Psoas muscle (tissue), 8 donors: Measurements from ENCODE around the gene MTRF1L. TPM values are rescaled to one million over a fixed set of nuclear protein-coding genes. Genes with fewer than 3 reads are reported as not detected.
A peak's percentile ranks its signal among the peaks of the same experiment; 100 is the strongest.

Experiments
- ATAC-seq, 4 donors: fragments of 200-7000 bp; cut with Tn5 transposase; one replicate each; pipeline ENCODE4 v1.9.1; 2020; ENCODE audit warnings: moderate library complexity in 3 of 4, mild to moderate bottlenecking in 2 of 4
- DNase-seq, 2 donors: peaks; one replicate each; pipeline ENCODE4 v3.0.0-alpha.2; 2020
- H3K27ac ChIP-seq: fragments of 200-600 bp; one replicate; pipeline ENCODE4 v1.8.0; 2022
- H3K27me3 ChIP-seq, 3 donors: fragments of 200-600 bp in 1 of 3; one replicate each; pipeline versions ENCODE4 v1.6.1 to v1.8.0; 2013 to 2022; ENCODE audit warnings: low read length in 2 of 3, mild to moderate bottlenecking in 2 of 3, moderate library complexity in 1 of 3; ENCODE audit not compliant: insufficient read depth in 3 of 3
- H3K36me3 ChIP-seq, 2 donors: fragments of 200-600 bp in 1 of 2; one replicate each; pipeline versions ENCODE4 v1.6.1 to v1.8.0; 2013 to 2022; ENCODE audit warnings: low read depth in 1 of 2, mild to moderate bottlenecking in 1 of 2, moderate library complexity in 1 of 2; ENCODE audit not compliant: insufficient read depth in 1 of 2
- H3K4me1 ChIP-seq: fragments of 200-600 bp; one replicate; pipeline ENCODE4 v1.8.0; 2022
- H3K4me3 ChIP-seq: fragments of 200-600 bp; one replicate; pipeline ENCODE4 v1.8.0; 2022; ENCODE audit warnings: mild to moderate bottlenecking
- H3K9me3 ChIP-seq: fragments of 200-600 bp; one replicate; pipeline ENCODE4 v1.8.0; 2022
- WGBS, 3 donors: extraction: QIAGEN DNeasy Blood & Tissue Kit; methylation state at CpG; one replicate each; pipeline versions ENCODE4 v1.1.6 to v1.1.7; 2013; 5-methylcytosine and 5-hydroxymethylcytosine counted together
- intact Hi-C, 2 donors: fragments of 100-400 bp; cut with DNase I; formaldehyde crosslinking; loops; one replicate each; pipeline versions ENCODE4 v1.11.0 to v1.14.2; 2022
- polyA plus RNA-seq, 3 donors: library from polyadenylated mRNA; stranded (reverse); fragments of 200-250 nt; gene quantifications; one replicate each; pipeline ENCODE4 v1.2.3, GENCODE V29; 2013
- total RNA-seq, 4 donors: library from RNA; stranded (reverse); fragmentation: NEBNext Ultra II Directional in 2 of 4; extraction: Animal tissue kit (Norgen Biotek cat#: 25700) in 2 of 4; gene quantifications; one replicate each; pipeline versions ENCODE4 v1.2.1 to v1.2.4, GENCODE V29; 2021 to 2023
- TF ChIP-seq, protein P1 (sequence below): fragments of 200-600 bp; IDR thresholded peaks from one replicate; pipeline ENCODE4 v1.8.0; 2022; ENCODE audit warnings: antibody characterized with exemption
- donor health status: healthy with polysubstance abuse.
- donor health status: DM: no; HTN: no; CAD: no; lungs with moderate emphysema.
- donor health status: Bipolar disorder and iron deficiency.
- donor health status: healthy.
- donor health status: DM: yes; HTN: yes; CAD: no.
- donor health status: DM: no; HTN: no; CAD: no.
- donor health status: DM: no; HTN: no; CAD: no.
- donor health status: DM: yes; HTN: yes; CAD: no.

The MTRF1L gene
- total and polyA plus RNA-seq, 7 donors: 20.3 to 55.9 (median 28.9) TPM

DNA sequence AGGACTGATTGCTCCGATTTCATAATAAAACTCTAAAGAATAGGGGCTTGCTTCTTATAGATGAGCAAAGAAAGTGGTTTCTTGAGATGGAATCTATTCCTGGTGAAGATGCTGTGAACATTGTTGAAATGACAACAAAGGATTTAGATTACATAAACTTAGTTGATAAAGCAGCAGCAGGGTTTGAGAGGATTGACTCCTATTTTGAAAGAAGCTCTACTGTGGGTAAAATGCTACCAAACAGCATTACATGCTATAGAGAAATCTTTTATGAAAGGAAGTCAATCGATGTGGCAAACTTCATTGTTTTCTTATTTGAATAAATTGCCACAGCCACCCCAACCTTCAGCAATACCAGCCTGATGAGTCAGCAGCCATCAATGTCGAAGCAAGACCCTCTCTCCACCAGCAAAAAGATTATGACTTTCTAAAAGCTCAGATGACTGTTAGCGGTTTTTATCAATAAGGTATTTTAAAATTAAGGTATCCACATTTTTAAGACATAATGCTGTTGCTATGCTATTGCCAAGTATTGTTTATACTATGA is 12.7 kb upstream of the MTRF1L start:
- TF ChIP-seq, protein P1, sequence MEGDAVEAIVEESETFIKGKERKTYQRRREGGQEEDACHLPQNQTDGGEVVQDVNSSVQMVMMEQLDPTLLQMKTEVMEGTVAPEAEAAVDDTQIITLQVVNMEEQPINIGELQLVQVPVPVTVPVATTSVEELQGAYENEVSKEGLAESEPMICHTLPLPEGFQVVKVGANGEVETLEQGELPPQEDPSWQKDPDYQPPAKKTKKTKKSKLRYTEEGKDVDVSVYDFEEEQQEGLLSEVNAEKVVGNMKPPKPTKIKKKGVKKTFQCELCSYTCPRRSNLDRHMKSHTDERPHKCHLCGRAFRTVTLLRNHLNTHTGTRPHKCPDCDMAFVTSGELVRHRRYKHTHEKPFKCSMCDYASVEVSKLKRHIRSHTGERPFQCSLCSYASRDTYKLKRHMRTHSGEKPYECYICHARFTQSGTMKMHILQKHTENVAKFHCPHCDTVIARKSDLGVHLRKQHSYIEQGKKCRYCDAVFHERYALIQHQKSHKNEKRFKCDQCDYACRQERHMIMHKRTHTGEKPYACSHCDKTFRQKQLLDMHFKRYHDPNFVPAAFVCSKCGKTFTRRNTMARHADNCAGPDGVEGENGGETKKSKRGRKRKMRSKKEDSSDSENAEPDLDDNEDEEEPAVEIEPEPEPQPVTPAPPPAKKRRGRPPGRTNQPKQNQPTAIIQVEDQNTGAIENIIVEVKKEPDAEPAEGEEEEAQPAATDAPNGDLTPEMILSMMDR: no peak
- Histone ChIP-seq H3K36me3 (no peaks in the 10 kb centered on the region), H3K4me1 (no peaks in the 10 kb centered on the region), H3K9me3 (no peaks in the 10 kb centered on the region), H3K4me3 (no peak overlapping the region), H3K27me3 (no peaks in the 10 kb centered on the region), H3K27ac (no peak overlapping the region)
- intact Hi-C loops: no loop called here
- WGBS, 3 donors: 87 to 94% (median 90%) methylated on average over 4 of the region's 4 CpGs
- ATAC-seq: no peak
- DNase-seq: no peak

- ATAC-seq (no peak), DNase-seq (no peak)
- H3K9me3 ChIP-seq: no peaks in the 10 kb centered on the region
- H3K4me1 ChIP-seq: no peaks in the 10 kb centered on the region
- intact Hi-C loops: no loop called here
- WGBS, 3 donors: 62 to 70% (median 70%) methylated on average over 2 of the region's 2 CpGs
- no peaks in the 10 kb centered on the region for H3K27me3 ChIP-seq
- TF ChIP-seq, protein P1: no peak
- no peaks in the 10 kb centered on the region for H3K36me3 ChIP-seq
- H3K4me3 ChIP-seq: no peak overlapping the region
- H3K27ac ChIP-seq: no peak overlapping the region
Observed at GRCh38 chr6:153013438-153013837, 10.9 kb upstream of the MTRF1L start.

GRCh38 chr6:153012856-153013255 is 10.3 kb upstream of the MTRF1L start:
- no peak for ATAC-seq
- H3K36me3 ChIP-seq: no peaks in the 10 kb centered on the region
- no peak for DNase-seq
- no peaks in the 10 kb centered on the region for H3K4me1 ChIP-seq
- no peak overlapping the region for H3K27ac ChIP-seq
- H3K9me3 ChIP-seq: no peaks in the 10 kb centered on the region
- H3K4me3 ChIP-seq: no peak overlapping the region
- 87 to 91% (median 90%) methylated on average over 6 of the region's 6 CpGs for WGBS, 3 donors
- TF ChIP-seq, protein P1: no peak
- H3K27me3 ChIP-seq: no peaks in the 10 kb centered on the region
- intact Hi-C loops: no loop called here

DNA sequence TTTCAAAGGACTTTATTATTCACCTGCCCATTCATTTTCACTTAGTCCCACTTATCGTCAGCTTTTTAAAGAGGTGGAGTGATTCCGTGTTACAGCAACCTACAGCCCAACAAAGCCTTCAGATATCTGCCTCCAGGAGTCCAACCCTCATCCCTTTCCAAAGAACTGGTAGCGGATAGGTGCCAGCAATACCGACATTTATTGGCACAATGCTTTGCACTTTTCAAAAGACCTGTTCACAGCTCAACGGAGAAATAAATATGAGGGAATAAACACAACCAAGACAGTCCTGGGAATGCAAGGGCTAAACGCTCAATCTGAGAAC is 819 bp upstream of the MTRF1L start:
- Histone ChIP-seq H3K4me3 (peak overlapping the region; percentile 75), H3K4me1 (peaks cover 33% of the 10 kb centered on the region), H3K36me3 (peaks cover 0 to 3% of the 10 kb centered on the region in 2 donors), H3K27me3 (no peaks in the 10 kb centered on the region), H3K27ac (peak overlapping the region; percentile 86), H3K9me3 (no peaks in the 10 kb centered on the region)
- DNase-seq (no peak), ATAC-seq (peak; percentile 6 to 26 (median 20))
- TF ChIP-seq, protein P1: no peak
- WGBS, 3 donors: 1 to 2% (median 1%) methylated on average over 6 of the region's 6 CpGs
- intact Hi-C loops: no loop called here
